HUES64 (cell line): ENCODE data around the gene PPP2R5B.

Experiments used
- H3K27ac ChIP-seq: 2 replicates; pipeline ENCODE4 v1.7.0; 2013; ENCODE audit warnings: low read depth, low read length, inconsistent platforms
- H3K27me3 ChIP-seq: 2 replicates; pipeline ENCODE4 v1.6.1; 2013; ENCODE audit warnings: mild to moderate bottlenecking, low read length; ENCODE audit not compliant: insufficient read depth
- H3K36me3 ChIP-seq: 2 replicates; pipeline ENCODE4 v1.6.1; 2013; ENCODE audit warnings: mild to moderate bottlenecking, low read length; ENCODE audit not compliant: insufficient read depth
- H3K4me1 ChIP-seq: 2 replicates; pipeline ENCODE4 v1.6.1; 2013; ENCODE audit warnings: mild to moderate bottlenecking, low read length, moderate library complexity; ENCODE audit not compliant: insufficient read depth
- H3K4me3 ChIP-seq: 2 replicates; pipeline ENCODE4 v1.5.1; 2013; ENCODE audit warnings: mild to moderate bottlenecking, low read length, moderate library complexity
- H3K9ac ChIP-seq: 2 replicates; pipeline ENCODE4 v1.6.1; 2013; ENCODE audit warnings: mild to moderate bottlenecking, low read depth, low read length
- H3K9me3 ChIP-seq: 2 replicates; pipeline ENCODE4 v1.6.1; 2013; ENCODE audit warnings: low read depth, low read length; ENCODE audit not compliant: insufficient read depth
- WGBS: fragments of 150-250, 120-280 bp; methylation state at CpG from one replicate; pipeline ENCODE4 v1.1.7; 2013; ENCODE audit warnings: missing lambda C conversion rate; 5-methylcytosine and 5-hydroxymethylcytosine counted together

PPP2R5B gene

GRCh38 chr11:64898076-64898445, 26.4 kb upstream of the PPP2R5B start:
- H3K27me3 ChIP-seq, result no peaks in the 10 kb centered on the region
- H3K27ac ChIP-seq, result no peak overlapping the region
- H3K4me3 ChIP-seq, result no peak overlapping the region
- H3K36me3 ChIP-seq, result peaks cover 20% of the 10 kb centered on the region
- H3K9me3 ChIP-seq, result no peaks in the 10 kb centered on the region
- WGBS, result 93% methylated on average over 9 of the region's 9 CpGs
- H3K9ac ChIP-seq, result no peak overlapping the region
- no peaks in the 10 kb centered on the region for H3K4me1 ChIP-seq

GRCh38 chr11:64898541-64898940, 25.9 kb upstream of the PPP2R5B start:
- WGBS, result 96% methylated on average over 19 of the region's 19 CpGs
- Histone ChIP-seq H3K36me3 (peaks cover 20% of the 10 kb centered on the region), H3K4me3 (no peak overlapping the region), H3K9me3 (no peaks in the 10 kb centered on the region), H3K27me3 (no peaks in the 10 kb centered on the region), H3K27ac (no peak overlapping the region), H3K4me1 (no peaks in the 10 kb centered on the region), H3K9ac (no peak overlapping the region)

GRCh38 chr11:64900263-64900678, 24.2 kb upstream of the PPP2R5B start:
- H3K27me3 ChIP-seq, result no peaks in the 10 kb centered on the region
- no peak overlapping the region for H3K4me3 ChIP-seq
- H3K4me1 ChIP-seq, result no peaks in the 10 kb centered on the region
- 95% methylated on average over 14 of the region's 14 CpGs for whole genome bisulfite sequencing
- H3K27ac ChIP-seq, result no peak overlapping the region
- H3K36me3 ChIP-seq, result peaks cover 23% of the 10 kb centered on the region
- no peak overlapping the region for H3K9ac ChIP-seq
- H3K9me3 ChIP-seq, result no peaks in the 10 kb centered on the region

GRCh38 chr11:64900774-64901173, 23.7 kb upstream of the PPP2R5B start:
- Histone ChIP-seq H3K27ac (no peak overlapping the region), H3K9me3 (no peaks in the 10 kb centered on the region), H3K27me3 (no peaks in the 10 kb centered on the region), H3K36me3 (peaks cover 28% of the 10 kb centered on the region), H3K4me1 (no peaks in the 10 kb centered on the region), H3K9ac (no peak overlapping the region), H3K4me3 (no peak overlapping the region)
- WGBS, result 96% methylated on average over 17 of the region's 17 CpGs

GRCh38 chr11:64902102-64902900, 22.2 kb upstream of the PPP2R5B start:
- Histone ChIP-seq H3K4me3 (no peak overlapping the region), H3K9me3 (no peaks in the 10 kb centered on the region), H3K27me3 (no peaks in the 10 kb centered on the region), H3K4me1 (no peaks in the 10 kb centered on the region), H3K9ac (no peak overlapping the region), H3K27ac (no peak overlapping the region), H3K36me3 (peaks cover 34% of the 10 kb centered on the region)
- WGBS, result 95% methylated on average over 30 of the region's 30 CpGs

- Histone ChIP-seq H3K9ac (no peak overlapping the region), H3K4me1 (no peaks in the 10 kb centered on the region), H3K36me3 (peaks cover 29% of the 10 kb centered on the region), H3K9me3 (no peaks in the 10 kb centered on the region), H3K27me3 (no peaks in the 10 kb centered on the region), H3K4me3 (no peak overlapping the region), H3K27ac (no peak overlapping the region)
- WGBS, result 95% methylated on average over 23 of the region's 23 CpGs
Measured at GRCh38 chr11:64903291-64903833, 21.1 kb upstream of the PPP2R5B start.

GRCh38 chr11:64905516-64906313, 18.8 kb upstream of the PPP2R5B start:
- H3K27me3 ChIP-seq, result no peaks in the 10 kb centered on the region
- H3K9me3 ChIP-seq, result no peaks in the 10 kb centered on the region
- no peak overlapping the region for H3K27ac ChIP-seq
- H3K9ac ChIP-seq, result no peak overlapping the region
- WGBS, result 95% methylated on average over 25 of the region's 25 CpGs
- no peaks in the 10 kb centered on the region for H3K4me1 ChIP-seq
- peaks cover 39% of the 10 kb centered on the region for H3K36me3 ChIP-seq
- no peak overlapping the region for H3K4me3 ChIP-seq

- H3K27ac ChIP-seq, result no peak overlapping the region
- H3K9ac ChIP-seq, result no peak overlapping the region
- H3K27me3 ChIP-seq, result no peaks in the 10 kb centered on the region
- no peaks in the 10 kb centered on the region for H3K4me1 ChIP-seq
- no peak overlapping the region for H3K4me3 ChIP-seq
- H3K9me3 ChIP-seq, result no peaks in the 10 kb centered on the region
- WGBS, result 98% methylated on average over 13 of the region's 13 CpGs
- peaks cover 43% of the 10 kb centered on the region for H3K36me3 ChIP-seq
Measured at GRCh38 chr11:64906314-64906635, 18.2 kb upstream of the PPP2R5B start.

GRCh38 chr11:64908766-64909165, 15.7 kb upstream of the PPP2R5B start:
- H3K9ac ChIP-seq, result no peak overlapping the region
- H3K27me3 ChIP-seq, result no peaks in the 10 kb centered on the region
- H3K4me3 ChIP-seq, result no peak overlapping the region
- H3K9me3 ChIP-seq, result no peaks in the 10 kb centered on the region
- peaks cover 61% of the 10 kb centered on the region for H3K36me3 ChIP-seq
- no peaks in the 10 kb centered on the region for H3K4me1 ChIP-seq
- WGBS, result 92% methylated on average over 11 of the region's 11 CpGs
- H3K27ac ChIP-seq, result no peak overlapping the region

- H3K27me3 ChIP-seq, result no peaks in the 10 kb centered on the region
- no peaks in the 10 kb centered on the region for H3K9me3 ChIP-seq
- peaks cover 62% of the 10 kb centered on the region for H3K36me3 ChIP-seq
- WGBS, result 92% methylated on average over 39 of the region's 39 CpGs
- no peak overlapping the region for H3K27ac ChIP-seq
- no peak overlapping the region for H3K4me3 ChIP-seq
- no peak overlapping the region for H3K9ac ChIP-seq
- H3K4me1 ChIP-seq, result no peaks in the 10 kb centered on the region
Measured at GRCh38 chr11:64909653-64910343, 14.7 kb upstream of the PPP2R5B start.
